Measurements from ENCODE around the gene TSKU.

Gene TSKU

GRCh38 chr11:76752321-76753143 lies 30.6 kb upstream of the TSKU start:
- no peak for DNase-seq (ENCODE audit: low read depth)

GRCh38 chr11:76753449-76753848 lies 29.7 kb upstream of the TSKU start:
- no peak for DNase-seq (ENCODE audit: low read depth)

GRCh38 chr11:76753950-76754349 lies 29.2 kb upstream of the TSKU start:
- DNase-seq (ENCODE audit: low read depth): no peak

GRCh38 chr11:76756341-76756741 lies 26.8 kb upstream of the TSKU start:
- DNase-seq (ENCODE audit: low read depth): no peak

DNA sequence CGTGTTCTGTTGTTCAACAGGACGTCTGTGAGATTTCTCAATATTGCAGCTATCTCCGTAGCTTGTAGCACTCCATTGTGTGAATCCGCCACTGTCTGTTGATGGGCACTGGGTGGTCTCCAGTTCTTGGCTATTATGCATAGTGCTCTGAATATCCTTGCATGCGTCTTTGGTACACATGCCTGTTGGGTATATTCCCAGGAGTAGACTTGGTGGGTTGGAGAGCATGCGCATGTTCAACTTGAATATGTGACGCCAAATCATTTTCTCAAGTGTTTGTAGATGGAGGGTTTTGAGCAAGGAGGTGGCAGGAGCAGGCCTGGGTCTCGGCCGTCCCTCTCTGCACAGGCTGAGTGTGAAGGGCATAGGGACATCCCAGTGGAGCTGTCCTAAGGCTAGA lies 24.8 kb upstream of the TSKU start:
- no peak for DNase-seq (ENCODE audit: low read depth)

GRCh38 chr11:76759092-76759491 lies 24.1 kb upstream of the TSKU start:
- DNase-seq (ENCODE audit: low read depth): no peak

DNA sequence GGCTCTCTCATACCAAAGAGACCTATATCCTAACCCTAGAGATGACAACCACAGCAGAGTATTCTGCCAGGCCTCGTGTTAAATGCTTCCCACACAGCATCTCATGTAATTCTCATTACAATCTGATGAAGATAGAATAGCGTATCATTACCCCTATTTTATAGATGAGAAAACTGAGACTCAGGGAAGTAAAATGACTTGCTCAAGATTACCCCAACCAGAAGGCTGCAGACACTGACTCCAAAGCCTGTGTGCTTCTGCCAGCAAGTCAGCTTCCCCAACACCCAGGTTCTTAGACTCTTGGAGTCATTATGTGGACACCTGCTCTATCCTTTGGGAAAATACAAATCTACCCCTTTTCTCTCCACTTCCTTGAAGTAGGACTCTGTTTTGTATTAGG lies 23.6 kb upstream of the TSKU start:
- DNase-seq (ENCODE audit: low read depth): no peak

GRCh38 chr11:76760236-76760635 lies 22.9 kb upstream of the TSKU start:
- DNase-seq (ENCODE audit: low read depth): no peak

DNA sequence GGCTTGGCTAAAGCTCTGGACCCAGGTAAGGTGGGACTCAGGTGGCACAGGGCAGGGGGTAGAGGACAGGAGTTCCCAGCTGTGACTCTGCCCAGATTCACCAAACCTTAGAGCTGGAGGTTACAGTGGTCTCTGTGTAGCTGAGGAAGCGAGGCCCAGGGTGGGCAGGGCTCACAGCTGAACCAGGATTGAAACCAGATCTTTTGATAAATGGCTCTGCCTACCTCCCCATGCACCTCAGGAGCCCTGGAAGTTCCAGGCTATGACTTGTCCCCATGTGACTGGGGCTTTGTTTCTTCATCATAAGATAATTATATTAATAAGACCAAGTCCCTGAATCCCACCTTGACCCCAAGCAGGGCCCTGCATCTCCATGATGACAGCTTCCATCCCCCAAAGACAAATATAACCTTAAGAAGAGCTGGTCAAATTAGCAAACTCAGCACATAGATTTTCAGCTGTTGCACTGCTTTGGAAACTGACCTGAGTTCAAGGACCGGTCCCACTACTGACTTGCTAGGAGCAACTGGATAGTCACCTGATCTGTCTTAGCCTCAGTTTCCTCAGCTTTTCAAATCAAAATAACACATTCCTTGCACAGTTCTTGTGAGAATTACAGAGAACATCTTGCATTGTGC lies 21.3 kb upstream of the TSKU start:
- DNase-seq (ENCODE audit: low read depth): no peak

DNA sequence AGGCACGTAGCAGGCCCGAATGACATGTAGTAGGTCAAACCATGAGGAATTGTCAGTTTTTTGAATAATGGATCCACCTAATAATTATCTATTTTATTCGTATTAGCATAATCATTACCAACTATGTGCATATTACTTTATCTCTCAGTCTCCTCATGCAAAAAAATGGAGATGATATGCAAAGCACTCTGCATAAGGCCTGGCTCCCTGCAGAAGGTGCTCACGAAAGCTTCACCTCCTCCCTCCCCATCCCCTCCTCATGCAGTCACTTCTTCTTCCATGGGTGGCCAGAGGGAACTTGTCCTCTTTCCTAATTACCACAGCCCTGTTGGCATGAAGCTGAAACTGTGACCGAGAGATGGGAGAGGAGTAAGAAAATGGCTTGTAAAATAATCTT lies 20.8 kb upstream of the TSKU start:
- DNase-seq (ENCODE audit: low read depth): no peak

- no peak for DNase-seq (ENCODE audit: low read depth)
These were observed 20.1 kb upstream of the TSKU start for GRCh38 chr11:76762867-76763572.

DNA sequence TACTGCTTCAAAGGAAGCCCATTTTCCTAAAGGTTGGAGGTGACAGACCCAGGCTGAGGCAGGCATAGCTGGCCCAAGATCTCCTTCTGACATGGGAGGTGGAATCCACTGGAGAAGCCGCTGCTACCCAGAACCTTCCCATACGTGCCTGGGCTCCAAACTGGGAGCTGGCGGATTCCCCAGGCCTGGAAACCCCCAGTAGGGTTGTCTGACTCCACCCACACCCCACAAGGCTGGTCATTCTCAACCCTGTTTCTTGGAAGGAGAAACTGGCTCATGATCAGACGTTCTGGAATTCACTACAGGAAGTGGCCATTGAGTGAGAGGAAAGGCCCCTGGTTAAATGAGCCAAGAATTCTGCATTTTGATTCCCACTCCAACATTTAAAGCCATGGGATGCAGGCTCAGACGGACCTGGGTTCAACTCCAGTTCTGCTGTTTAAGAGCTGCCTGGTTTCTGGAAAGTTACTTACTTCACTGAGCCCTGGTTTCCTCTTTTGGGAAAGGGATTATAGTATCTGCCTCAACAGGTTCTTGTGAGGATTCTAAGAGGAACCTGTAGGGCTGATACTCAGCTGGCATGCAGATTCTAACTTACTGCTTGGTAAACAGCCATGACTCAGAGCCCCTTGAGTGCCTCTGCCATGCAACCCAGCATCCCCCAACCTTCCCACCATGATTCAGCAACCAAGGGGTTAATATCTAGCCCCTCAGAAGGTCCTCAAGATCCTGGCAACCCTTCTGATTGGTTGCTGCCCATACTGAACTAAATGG lies 19.4 kb upstream of the TSKU start:
- DNase-seq (ENCODE audit: low read depth): no peak

GRCh38 chr11:76764941-76765665 lies 18.1 kb upstream of the TSKU start:
- DNase-seq (ENCODE audit: low read depth): no peak

- DNase-seq (ENCODE audit: low read depth): no peak
These were observed 17.2 kb upstream of the TSKU start for GRCh38 chr11:76765863-76766350.

DNA sequence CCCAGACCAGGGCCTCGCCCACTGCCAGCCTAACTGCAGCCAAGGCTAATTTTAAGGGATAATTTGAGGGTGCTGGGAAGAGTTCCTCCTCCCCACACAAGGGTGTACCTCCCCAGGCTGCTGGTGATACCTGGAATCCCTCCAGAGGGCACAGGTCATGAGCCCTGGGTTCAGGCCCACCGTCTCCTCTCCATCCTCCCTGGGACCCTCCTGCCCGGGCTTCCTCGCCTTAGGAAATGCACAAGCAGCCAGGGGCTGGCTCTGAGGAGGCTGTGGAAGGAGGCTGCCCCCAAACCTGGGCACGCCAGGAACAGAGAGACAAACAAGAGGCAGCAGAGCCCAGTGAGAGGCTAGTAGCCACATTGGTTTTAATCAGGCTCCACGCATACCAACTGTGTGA lies 16.6 kb upstream of the TSKU start:
- DNase-seq (ENCODE audit: low read depth): no peak

DNA sequence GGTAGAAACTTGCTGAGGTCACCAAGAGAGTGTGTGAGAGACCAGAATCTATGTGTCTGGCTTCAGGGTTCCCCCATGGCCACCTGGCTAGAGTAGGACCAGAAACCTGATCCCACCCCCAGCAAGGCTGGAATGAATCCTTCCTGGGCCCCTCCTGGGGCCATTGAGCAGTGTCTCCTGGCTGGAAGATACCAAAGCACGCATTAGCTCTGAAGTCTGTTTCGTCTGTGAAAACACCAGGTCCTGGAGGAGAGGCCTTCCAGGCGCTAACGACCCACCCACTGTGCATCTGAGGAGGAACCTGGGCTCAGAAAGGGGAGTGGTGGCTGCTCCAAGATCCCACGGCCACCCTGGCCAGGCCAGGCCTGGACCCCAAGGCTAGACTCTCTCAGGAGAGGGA lies 15.5 kb upstream of the TSKU start:
- no peak for DNase-seq (ENCODE audit: low read depth)

DNA sequence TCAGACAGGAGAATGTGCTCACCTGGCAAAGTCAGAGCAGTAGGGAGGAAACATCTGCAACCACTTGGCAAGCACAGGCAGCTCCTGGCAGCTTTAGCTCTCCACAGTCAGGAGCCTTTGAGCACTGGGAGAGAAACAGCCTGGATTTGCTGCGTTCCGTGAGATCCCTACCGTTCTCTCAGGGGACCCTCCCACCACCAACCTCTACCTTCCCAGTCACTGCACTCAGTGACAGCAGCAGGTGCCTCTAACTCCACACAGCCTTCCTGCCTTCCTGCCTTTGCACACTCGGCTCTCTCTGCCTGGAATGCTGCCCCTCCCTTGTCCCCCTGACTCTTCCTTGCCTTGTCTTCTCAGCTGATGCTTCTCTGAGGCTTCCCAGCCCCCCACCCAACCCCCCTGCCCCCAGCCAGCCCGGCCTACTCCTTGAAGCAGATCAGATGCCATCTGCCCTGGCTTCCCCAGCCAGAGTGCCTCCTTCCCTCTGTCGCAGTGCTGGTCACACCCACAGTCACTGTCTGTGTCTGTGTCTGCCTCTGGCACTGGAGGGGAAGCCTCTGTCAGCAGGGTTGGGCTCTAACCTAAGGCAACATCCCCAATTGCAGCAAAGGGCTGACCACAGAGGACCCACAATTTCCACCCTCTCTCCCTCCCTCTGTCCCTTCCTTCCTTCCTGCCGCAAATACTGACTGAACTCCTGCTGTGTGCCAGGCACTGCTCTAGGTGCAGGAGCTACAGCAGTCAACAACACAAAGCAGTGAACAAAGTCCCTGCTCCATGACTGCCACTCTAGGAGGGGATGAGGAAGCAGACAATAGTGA lies 14.9 kb upstream of the TSKU start:
- no peak for DNase-seq (ENCODE audit: low read depth)

DNA sequence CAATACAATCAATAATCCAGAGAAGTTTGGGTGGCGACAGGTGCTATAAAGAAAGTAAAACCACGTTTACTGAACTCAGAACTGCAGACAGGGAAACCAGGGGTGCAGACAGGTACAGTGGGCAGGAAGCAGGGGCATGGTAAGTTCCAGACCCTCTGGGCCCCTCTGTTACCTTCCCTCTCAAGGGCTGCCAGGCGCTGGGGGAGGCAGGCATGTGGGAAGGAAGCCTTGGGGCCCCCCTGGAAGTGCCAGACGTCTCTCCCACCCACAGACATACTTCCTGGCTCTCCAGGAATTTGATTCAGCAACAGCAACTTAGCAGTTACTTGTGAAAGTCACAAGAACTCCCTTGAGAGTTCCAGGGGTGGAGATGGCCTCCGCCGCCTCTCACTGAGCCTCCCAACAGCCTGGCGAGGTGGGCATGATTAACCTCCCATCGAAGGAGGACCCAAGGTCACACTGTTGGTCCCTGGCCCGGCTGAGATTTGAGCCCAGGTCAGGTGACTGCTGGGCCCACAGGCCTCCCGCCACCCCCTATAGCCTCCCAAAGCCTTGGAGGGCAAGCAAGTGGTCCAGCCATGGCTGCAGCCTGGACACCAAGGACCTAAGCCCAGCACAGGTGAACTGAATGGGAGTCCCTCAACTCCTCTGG lies 14.1 kb upstream of the TSKU start:
- DNase-seq (ENCODE audit: low read depth): no peak

DNA sequence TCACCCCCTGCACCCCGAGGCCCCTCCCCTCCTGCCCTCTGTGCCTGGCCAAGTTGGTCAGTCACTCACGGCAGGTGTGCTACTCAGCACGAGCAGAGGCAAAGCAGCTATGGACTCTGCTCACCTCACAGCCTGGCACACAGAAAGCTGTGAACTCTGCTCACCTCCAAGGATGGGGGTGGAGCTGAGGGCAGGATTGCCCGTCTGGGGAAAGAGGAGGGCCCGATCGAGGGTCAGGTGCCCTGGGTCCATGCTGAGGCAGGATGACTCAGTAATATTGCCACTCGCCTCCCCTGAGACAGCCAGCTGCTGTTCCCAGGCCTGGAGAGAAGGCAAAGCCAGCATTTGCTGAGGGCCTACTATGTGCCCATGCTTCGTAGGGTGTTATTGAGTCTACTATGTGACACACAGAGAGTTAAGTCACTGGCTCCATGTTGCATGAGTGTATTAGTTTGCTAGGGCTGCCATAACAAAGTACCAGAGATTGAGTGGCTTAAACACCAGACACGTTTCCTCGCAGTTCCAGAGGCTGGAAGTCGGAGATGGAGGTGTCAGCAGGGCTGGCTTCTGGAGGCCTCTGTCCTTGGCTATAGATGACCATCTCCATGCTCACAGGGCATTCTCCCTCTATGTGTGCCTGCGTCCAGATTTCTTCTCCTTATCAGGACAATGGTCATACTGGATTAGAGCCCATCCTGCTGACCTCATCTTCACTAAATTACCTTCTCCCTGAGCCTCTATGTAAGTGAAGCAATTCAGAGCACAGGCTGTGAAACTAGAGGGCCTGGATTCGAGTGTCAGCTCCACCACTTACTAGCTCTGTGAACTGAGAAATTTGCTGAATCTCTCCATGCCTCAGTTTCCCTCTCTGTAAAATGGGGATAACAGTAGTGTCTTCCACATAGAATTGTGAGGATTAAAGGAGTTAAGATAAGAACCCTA lies 13.2 kb upstream of the TSKU start:
- no peak for DNase-seq (ENCODE audit: low read depth)

All from stimulated activated CD4-positive, alpha-beta T cell treated with anti-CD3 and anti-CD28 coated beads, Interleukin-2, amount 100 ng/mL, for 4 hours (primary cell).